HG02973 (cell line): ENCODE data around the gene LILRA5.
"Not testable (repeated sequence)": the region's sequence is repeated elsewhere in the genome, so short reads cannot be mapped to it uniquely, and the experiment has no call there.

Source experiments
- ATAC-seq: cut with Tn5 transposase; IDR thresholded peaks from one replicate; pipeline ENCODE4 v1.9.1; 2021; ENCODE audit warnings: moderate library complexity; ENCODE audit not compliant: unreplicated experiment

LILRA5 gene

DNA sequence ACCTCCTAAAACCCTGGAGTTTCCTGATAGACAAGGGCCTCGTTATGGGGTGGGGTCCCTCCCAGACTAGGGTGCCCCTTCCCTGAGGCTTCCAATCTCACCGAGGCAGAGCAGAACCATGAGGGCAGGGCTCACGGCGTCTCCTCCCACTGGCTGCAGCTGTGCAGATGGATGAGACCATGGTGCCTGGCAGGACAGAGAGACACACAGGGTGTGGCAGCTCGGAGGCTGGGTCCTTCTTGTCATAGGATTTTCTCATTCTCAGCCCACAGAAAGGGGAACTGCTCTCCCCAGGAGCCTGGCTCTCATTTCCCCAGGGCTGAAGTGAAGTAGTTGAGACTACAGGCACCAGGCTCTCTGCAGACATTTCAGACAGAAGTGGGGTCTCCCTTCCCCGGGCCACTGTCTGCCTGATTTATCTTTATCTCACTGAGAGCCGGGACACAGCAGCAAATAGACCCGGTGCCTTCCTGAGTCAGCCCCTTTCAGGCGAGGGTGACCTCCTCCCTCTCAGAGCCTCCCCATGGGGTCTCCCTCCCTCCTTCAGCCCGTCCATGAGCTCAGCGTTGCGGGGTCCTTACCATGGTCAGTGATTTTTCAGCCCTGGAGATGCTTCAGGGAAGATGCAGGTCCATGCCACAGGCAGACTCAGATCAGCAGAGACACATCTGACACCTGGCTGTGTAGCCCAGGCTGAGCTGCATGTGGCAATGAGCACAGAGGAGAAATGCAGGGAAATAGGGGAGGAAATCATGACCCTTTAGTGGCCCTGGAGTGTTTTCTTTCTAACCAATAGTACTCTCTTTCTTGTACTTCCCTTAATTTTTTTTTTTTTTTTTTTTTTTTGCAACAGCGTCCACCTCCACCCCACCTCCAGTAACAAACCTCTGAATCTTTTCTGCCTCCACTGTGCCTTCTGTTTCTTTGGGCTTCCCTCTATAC, at the start of gene LILRA5:
TSS of gene LILRA5 (minus strand) at position 731 of the 942 bp plus-strand sequence. CDS start at position 584, 147 bp downstream.
- no peak for ATAC-seq

DNA sequence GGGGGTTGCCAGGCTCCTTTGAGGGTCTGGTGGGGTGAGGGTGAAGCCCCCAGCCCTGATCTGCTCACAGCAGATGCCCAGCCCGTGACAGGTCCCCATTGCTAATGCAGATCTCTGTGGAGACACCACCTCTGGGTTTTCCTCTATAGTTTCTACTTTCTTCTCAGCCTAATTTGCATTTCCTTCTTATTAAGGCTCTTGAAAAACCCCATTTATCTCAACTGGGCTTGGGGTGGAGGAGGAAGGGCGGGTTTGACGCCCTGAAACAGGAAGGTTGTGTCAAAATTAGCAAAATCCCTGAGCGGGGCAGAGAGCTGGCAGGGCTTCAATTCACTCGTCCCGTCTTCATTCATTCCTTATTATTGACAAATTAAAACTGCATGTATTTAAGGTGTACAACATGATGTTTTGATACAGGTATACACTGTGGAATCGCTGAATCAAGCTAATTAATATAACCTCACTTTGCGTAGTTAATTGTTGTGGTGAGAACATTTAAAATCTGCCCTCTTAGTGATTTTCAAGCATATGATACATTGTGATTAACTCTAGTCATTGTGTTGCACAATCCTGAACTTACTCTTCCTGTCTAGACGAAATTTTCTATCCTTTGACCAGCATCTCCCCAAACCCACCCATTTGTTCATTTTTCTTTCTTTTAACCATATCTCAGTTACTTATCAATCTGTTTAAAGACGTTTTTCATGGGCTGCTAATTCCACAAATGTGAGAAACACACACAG, 48.9 kb upstream of the LILRA5 start:
- ATAC-seq: not testable (repeated sequence)

DNA sequence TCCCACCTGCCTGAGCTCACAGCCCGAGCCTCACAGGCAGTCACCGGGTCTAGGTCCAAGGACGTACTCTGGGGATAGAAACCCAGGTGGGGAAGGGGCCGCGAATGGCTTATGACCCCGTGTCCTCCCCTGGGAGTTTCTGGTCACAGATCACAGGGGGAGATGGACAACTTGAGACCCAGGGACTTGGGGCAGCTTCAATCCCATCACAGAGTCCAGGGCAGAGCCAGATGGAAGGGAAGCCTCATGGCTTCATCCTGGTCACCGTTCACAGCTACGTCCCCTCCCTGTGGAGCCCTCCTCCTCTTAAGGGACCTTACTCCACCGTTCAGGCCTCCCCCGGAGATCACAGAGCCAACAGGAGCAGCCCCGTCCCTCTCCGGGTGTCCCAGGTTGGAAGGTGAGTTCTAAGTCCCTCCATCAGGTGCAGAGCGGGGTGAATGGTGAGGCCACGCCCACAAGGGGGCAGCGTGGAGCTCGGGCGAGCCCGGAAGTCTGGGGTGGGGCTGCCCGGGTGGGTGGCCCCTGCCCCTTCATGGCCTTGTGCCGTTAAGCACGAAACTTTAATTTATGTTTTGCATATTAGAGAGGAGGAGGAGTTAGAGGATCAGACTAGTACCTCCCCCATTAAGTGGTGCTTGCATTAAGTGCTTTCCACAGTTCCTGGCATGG, 46.3 kb upstream of the LILRA5 start:
- ATAC-seq: not testable (repeated sequence)

DNA sequence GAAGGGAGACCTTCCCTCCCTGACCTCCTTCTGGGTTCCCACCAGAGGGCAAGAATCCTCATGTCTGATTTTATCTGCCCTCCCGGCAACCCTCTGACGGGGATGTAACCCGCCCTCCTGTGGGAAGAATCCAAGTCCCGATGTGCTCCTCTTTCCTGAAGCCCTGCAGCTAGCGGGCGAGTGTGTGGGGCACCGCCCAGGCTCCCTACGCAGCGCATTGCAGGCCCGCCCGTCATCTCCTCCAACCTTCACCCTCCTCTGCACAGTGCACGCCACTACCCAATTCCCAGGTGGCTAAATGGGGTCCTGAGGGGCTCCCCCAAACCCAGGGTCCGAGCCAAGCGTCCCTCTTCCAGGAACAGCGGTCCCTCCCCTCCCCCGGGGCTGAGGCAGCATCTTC, 44.4 kb upstream of the LILRA5 start:
- no peak for ATAC-seq

DNA sequence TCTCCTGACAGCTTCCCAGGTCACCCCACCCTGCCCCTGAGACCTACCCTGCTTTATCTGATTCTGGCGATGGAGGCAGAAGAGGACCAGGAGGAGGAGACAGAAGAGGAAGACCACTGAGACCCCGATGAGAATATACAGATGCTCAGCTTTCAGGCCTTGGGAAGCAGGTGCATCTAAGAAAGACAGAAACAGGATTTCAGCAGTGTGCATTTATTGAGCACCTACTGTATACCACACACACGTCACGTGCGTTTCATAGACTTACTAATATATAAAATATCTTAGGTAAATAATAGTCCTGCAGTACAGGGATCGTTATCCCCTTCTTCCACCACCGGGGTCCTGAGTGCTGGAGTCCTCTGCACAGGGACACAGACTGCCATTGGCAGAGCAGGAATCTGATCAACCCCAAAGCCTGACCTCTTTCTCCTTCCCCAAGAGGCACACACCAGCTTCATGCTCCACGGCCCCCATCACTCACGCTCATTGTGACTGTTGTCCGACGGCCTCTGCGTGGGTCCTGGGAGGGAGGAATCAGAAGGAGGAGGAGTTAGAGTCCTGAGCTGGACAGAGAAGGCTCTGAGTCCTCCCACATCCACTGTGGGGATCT, 43.6 kb upstream of the LILRA5 start:
- ATAC-seq: no peak

DNA sequence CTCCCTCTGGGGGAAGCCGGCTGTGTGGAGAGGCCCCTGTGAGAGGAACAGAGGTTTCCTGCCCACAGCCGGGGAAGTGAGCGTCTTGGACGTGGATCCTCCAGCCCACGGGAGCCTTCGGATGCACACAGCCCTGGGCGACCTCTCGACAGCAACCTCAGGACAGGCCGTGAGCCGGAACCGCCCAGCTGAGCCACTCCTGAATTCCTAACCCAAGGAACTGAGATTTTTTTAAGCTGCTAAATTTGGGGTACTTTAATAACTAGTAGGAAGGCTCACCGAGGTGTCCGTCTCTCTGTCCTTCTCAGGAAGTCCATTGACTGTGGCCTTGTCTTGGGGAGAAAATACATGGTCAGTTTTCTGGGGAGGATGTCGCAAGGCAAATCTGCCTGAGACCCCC, 42.7 kb upstream of the LILRA5 start:
- ATAC-seq: no peak

DNA sequence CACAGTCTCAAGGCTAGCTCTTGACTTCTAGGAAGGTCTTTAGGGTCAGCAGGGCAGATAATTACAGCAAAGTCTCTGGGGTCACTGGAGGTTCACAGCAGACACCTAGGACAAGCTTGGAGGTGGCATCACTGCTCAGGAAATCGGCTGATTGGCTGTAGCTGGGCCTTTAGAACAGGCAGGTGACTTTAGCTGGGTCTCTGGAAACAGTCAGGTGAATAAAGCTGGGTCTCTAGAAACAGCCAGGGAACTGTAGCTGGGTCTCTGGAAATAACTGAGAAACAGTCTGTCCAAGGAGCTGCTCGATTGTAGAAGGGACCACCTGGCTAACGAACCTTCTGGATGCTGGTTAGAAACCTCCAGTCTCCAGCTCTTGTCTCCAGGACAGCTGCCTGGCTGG, 41.8 kb upstream of the LILRA5 start:
- ATAC-seq: no peak

DNA sequence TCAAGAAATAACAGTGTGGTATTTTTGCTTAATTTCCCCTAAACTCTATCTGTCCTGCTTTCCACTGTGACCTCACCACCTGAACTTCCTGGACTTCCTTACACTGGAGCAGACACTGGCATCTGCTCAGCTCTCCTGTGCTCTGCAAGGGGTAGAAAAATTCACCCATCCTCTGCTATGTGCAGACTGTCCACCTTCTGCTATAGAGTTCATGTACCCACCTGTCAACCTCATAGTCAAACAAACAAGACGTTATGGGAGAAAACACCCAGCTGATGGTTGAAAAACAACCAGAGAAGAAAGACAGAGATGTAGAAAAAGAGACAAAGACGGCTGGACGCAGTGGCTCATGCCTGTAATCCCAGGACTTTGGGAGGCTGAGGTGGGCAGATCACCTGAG, 39.6 kb upstream of the LILRA5 start:
- no peak for ATAC-seq

DNA sequence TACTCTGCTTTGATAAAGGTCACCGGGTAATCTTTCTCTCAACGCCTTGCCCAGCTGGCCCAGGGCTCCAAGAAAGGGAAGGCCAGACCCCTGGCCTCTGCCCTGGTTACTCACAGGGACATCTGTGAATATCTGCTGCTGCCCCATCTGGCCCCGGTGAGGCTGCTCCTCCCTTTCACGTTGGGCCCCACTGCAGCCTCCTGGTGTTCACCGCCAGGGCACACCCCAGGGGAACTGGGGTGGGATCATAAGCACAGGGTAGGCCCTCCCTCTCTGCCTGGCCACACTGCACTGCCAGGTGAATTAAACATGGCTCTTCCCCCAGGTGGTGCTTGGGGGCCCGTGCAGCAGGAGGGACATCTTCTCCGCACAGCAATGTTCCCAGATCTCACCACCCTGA, 39.1 kb upstream of the LILRA5 start:
- no peak for ATAC-seq

DNA sequence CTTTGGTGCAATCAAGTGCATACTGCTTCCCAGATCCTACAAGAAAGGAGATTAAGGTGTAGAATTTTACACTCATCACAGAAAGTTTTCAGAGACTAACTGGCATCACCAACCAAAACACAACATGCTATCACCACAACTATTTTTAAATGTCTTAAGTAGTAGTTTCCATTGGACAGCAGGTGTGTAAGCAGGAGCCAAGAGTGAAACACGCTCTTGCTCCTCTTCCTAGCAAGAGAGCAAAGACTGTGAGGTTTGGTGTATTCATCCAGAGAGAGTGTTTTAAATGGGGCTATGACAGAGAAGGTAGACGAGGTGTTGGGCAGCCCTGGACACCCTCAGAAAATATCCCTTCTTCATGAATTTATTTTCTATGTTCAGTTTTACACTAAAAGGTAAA, 38.5 kb upstream of the LILRA5 start:
- no peak for ATAC-seq

DNA sequence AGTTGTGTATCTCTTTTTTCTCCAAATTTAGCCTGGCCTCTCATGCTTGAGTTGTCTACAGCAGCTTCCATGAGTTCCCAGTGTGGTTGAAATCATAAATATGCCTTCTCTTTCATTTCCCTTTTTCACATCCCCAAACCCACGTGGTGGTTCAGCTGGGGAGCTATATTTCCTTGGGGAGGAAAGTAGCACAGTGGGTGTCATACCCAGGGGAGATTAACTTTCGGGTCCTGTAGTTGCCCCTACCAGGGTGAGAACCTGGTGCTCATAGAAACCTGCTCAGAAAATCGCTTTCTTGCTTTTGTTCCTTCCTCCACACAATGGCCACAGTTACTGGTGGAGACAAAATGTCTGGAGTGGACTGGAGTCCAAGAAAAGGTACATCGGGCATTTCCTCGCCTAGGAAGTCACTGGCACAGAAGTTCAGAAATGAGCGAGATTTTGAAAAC, 33.0 kb upstream of the LILRA5 start:
- ATAC-seq: no peak

DNA sequence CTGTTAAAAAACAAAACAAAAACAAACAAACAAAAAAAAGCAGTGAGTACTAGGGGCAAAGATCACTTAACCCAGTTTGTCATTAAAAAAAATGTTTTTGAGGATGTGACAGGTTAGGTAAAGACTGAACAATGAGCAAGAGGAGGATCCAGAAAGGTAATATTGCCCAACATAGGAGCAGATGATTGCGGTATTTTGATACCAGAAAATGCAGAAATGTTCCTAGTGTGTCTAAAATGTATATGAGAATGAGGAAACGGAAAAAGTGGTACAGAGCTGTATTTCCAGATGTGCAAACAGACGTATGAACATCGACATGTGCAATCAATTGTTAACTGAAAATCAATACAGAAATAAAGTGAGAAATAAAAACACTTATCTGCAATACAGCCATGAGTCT, 30.9 kb upstream of the LILRA5 start:
- no peak for ATAC-seq

DNA sequence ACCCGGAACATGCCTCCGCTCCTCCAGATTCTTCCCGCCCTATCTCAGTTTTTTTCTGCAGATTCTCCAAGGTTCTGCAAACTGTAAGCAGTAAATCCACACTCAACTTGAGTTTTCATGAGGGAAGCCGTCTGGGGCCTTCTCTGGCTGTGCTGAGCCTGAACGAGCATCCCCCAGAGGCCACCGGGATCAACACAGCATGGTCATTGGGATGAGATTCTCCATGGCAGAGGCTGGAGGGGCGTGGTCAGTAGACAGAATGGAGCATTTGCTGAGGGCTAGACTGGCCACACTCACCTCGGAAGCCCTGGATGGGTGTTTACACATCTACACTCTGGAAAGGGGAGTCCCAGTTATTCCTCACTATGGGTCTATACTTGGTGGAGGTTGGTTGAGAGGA, 28.3 kb upstream of the LILRA5 start:
- no peak for ATAC-seq

DNA sequence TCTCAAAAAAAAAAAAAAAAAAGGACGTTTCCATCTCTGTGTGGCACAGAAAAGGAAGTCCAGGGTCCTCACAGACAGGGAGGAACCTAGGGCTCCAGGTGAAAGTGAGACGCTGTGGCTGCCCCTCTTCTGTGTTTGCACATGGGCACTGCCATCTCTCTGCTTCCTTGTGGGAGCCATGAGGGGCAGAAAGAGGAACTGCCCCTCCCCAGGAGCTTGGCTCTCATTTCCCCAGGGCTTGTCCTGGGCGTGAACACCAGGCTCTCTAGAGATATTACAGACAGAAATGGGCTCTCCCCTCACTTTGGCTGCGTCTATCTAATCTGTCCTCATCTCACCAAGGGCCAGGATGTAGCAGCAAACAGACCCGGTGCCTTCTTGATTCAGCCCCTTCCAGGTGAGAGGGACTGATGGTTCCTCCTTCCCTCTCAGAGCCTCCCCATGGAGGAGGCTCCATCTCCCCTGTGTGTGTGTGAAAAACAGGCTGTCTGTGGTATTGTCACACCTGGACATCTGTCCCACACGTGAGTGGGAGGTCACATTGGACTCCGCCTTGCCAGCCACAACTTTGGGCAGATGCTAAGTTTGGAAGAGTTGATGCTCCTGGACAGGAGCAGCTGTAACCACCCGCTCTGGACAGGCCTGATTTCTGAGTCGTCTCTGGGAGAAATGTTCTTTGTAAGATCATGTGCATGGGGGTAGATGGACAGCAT, 26.8 kb upstream of the LILRA5 start:
- ATAC-seq: no peak

DNA sequence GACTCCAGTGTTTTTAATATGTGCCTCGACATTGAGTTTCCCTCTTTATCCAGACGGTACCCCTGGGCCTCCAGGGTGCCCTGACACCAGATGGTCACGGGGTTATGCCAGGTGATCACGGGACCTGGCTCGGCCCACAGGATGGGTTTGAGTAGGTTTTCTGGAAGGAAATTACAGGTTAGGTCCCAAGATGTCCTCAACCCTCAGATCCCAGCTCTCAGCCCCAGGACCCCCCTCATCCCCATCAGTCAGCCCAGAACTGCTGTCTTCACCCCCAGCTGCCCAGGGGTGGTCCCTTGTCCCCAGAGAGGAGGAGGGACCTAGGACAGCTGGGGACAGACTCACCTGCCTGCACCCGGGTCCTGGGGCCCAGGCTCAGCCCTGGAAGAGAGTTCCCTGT, 25.6 kb upstream of the LILRA5 start:
- no peak for ATAC-seq

DNA sequence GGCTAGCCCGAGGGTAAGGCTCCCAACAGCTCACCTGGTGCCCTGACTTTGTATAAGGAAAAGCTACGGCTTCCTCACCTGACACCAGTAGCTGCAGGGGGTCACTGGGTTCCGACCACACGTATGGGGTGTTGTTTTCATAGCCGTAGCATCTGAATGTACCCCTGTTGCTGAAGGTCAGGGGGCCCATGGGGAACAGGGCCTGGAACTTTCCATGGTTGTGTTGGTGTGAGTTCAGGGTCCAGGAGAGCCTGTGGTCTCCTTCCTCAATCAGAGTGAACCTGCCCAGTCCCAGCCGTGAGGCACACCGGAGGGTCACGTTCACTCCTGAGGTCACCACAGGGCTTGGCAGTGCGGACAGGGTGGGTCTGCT, 24.9 kb upstream of the LILRA5 start:
- ATAC-seq: no peak

DNA sequence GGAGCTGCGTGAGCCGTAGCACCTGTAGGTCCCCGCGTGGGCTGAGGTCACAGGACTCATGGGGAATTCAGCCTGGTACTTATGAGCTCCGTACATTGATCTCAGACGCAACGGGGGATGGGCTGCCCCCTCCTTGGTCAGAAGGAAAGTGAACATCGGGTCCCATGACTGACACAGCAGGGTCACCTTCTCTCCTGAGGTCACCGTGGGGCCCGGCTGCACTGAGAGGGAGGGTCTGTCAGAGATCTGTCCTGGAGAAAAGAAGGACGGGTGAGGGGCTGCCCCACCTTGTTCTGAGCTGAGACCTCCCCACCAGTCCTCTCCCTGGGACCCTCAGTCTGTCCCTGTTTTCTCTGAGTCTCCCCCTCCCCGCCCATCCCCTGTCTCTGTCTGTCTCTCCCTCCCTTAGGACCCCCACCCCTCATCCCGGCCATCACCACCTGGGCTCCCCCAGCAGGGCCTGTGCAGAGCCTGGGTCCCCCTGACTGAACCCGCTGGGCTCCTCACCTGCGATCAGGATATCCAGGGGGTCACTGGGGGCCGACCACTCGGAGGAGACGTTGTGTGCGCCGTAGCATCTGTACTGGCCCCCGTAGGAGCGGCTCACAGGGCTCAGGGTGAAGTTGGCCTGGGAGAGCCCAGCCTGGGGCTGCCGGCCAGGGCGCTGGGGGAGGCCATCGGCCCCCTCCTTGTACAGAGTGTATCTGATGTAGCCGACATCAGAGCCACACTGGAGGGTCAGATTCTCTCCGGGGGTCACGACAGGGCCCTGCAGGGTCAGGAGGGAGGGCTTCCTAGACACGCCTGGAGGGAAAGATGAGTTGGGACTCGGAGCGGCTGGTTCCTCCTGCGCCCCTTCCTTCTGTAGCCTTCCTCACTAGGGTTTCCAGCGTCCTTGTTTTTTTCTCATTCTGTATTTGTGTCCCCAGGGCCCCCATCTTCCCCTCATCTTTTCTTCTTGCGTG, 24.2 kb upstream of the LILRA5 start:
- no peak for ATAC-seq

DNA sequence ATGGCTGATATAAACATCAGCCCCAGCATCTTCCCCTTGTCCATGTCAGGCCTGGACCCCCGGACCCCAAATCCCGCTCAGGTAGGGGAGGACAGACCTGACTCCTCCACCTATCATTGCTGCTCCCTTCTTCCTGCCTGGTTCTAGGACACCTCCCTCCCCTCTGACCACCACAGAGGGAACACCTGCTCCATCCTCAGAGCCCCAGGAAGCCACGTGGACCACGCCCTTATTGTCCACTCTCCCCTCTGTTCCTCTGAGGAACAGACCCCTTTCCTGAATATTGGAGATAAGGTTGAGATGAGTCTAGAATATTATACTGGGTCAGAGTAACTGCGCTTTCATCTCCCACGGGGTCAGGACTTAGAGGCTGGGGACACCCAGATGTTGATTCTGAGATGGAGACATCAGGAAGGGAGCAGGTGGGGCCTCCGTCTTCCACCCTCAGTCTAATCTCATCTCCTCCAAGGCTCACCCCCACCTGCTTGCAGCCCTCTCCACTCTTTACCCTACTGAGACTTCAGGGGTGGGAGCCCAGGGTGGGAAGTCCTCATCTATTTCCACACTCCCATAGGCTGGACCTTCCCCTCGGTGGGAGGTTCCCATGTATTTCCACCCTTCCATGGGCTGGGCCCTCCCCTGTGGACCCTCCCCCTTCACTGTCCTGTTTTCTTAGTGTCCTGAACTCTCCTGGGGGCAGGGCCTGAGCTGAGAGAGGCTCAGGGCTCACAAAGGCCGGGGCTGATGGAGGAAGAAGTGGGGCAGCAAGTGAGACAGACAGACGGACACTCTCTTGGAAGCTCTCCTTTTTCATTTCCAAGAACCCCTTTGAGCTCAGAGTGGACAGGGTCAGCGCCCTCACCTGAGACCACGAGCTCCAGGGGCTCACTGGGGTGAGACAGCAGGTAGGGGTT, 23.3 kb upstream of the LILRA5 start:
- ATAC-seq: no peak
